ENCODE results near the gene RAB3A. TPM values are rescaled to one million over a fixed set of nuclear protein-coding genes. Genes with fewer than 3 reads are reported as not detected.

The RAB3A gene
- total and polyA plus RNA-seq, 2 donors (not counting 3 experiments of a cell fraction or from before 2014, with no cell fraction given), result 0.88 to 0.90 TPM

DNA sequence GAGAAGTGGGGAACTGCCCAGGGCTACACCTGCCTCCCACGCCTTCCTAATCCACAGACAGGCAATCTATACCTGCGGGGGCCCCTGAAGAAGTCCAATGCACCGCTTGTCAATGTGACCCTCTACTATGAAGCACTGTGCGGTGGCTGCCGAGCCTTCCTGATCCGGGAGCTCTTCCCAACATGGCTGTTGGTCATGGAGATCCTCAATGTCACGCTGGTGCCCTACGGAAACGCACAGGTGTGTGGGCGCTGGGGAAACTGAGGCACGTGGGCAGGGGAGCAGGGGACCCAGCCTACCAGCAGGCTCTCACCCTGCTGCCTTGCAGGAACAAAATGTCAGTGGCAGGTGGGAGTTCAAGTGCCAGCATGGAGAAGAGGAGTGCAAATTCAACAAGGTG, 28.9 kb downstream of the RAB3A start:
- dilution Hi-C loops (cut with MboI; ENCODE audit: extremely low pct_ligation_motif_present, low sequenced_read_pairs), result no loop called here
- POLR2A ChIA-PET, result no interaction called here
- H3K4me1 ChIP-seq (ENCODE audit: control insufficient read depth, extremely low read depth, insufficient read depth, low read length), result peaks cover 3% of the 10 kb centered on the region

More for the DNA sequence above, 28.9 kb downstream of the RAB3A start:
- no peaks in the 10 kb centered on the region for H3K9me3 ChIP-seq (replicated peaks; ENCODE audit: control insufficient read depth, insufficient read depth, low read length)
- no peak overlapping the region for H2AFZ ChIP-seq (ENCODE audit: low read depth, low read length)
- FAIRE-seq (no peak), DNase-seq (ENCODE audit: low read depth, low spot score) (no peak)
- no peaks in the 10 kb centered on the region for H3K79me2 ChIP-seq (ENCODE audit: control insufficient read depth, insufficient read depth, low read length)
- no TSS peak for BruUV-seq (replicated peaks)
- CTCF ChIA-PET, result interaction anchor here (1.5 kb wide), 1 partner anchor 62 kb away, joined by 14 read pairs; no protein-coding TSS in a partner anchor
- H3K27ac ChIP-seq (ENCODE audit: insufficient read depth, low read depth, low read length), result no peak overlapping the region
- no peak overlapping the region for H3K4me3 ChIP-seq (replicated peaks in 1 of 3; ENCODE audit: insufficient read depth in 1 of 3, low read depth in 1 of 3, low read length in 3 of 3)
- H3K9me1 ChIP-seq (replicated peaks; ENCODE audit: control insufficient read depth, extremely low read depth, insufficient read depth, low read length), result no peaks in the 10 kb centered on the region
- peaks cover 0 to 2% of the 10 kb centered on the region in 2 experiments for H3K27me3 ChIP-seq (ENCODE audit: control insufficient read depth in 2 of 2, insufficient read depth in 2 of 2, low read length in 2 of 2)
- no peaks in the 10 kb centered on the region for H4K20me1 ChIP-seq (replicated peaks; ENCODE audit: control insufficient read depth, extremely low read depth, insufficient read depth, low read length)
- intact Hi-C loops (cut with micrococcal nuclease), result no loop called here
- no peaks in the 10 kb centered on the region for H3K36me3 ChIP-seq (ENCODE audit: control insufficient read depth in 2 of 2, extremely low read depth in 1 of 2, insufficient read depth in 2 of 2, low read length in 2 of 2)
- TF ChIP-seq MYC (IDR thresholded peaks at IDR 0.05; ENCODE audit: low read depth, low read length) (no peak), JUN (IDR thresholded peaks at IDR 0.05; ENCODE audit: borderline replicate concordance, insufficient read depth, insufficient read length, low read depth) (no peak), POLR2AphosphoS5 (IDR thresholded peaks at IDR 0.05; ENCODE audit: insufficient read depth, low read depth, low read length) (no peak), GATA2 (IDR thresholded peaks at IDR 0.05; ENCODE audit: insufficient read depth, insufficient read length, low read depth, low read length) (no peak), FOS (IDR thresholded peaks at IDR 0.05; ENCODE audit: borderline replicate concordance, insufficient read depth, low read length) (no peak), POLR2A (IDR thresholded peaks at IDR 0.05; ENCODE audit: low read depth, low read length) (no peak), EZH2 (IDR thresholded peaks at IDR 0.05; ENCODE audit: borderline replicate concordance, low read depth, low read length, severe bottlenecking) (no peak)
- TF ChIP-seq, protein P1, sequence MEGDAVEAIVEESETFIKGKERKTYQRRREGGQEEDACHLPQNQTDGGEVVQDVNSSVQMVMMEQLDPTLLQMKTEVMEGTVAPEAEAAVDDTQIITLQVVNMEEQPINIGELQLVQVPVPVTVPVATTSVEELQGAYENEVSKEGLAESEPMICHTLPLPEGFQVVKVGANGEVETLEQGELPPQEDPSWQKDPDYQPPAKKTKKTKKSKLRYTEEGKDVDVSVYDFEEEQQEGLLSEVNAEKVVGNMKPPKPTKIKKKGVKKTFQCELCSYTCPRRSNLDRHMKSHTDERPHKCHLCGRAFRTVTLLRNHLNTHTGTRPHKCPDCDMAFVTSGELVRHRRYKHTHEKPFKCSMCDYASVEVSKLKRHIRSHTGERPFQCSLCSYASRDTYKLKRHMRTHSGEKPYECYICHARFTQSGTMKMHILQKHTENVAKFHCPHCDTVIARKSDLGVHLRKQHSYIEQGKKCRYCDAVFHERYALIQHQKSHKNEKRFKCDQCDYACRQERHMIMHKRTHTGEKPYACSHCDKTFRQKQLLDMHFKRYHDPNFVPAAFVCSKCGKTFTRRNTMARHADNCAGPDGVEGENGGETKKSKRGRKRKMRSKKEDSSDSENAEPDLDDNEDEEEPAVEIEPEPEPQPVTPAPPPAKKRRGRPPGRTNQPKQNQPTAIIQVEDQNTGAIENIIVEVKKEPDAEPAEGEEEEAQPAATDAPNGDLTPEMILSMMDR (IDR thresholded peaks at IDR 0.05; ENCODE audit: extremely low read depth in 1 of 2, insufficient read depth in 1 of 2, low read depth in 1 of 2, low read length in 2 of 2), result no peak
- TF ChIP-seq, protein P2, sequence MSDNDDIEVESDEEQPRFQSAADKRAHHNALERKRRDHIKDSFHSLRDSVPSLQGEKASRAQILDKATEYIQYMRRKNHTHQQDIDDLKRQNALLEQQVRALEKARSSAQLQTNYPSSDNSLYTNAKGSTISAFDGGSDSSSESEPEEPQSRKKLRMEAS (IDR thresholded peaks at IDR 0.05; ENCODE audit: insufficient read depth, insufficient read length), result no peak
- H3K4me2 ChIP-seq (ENCODE audit: insufficient read depth, low read length), result no peak overlapping the region
- H3K9ac ChIP-seq (replicated peaks; ENCODE audit: extremely low read depth, insufficient read depth, low read length), result no peak overlapping the region
